OCI-LY7 (cell line): ENCODE measurements around the gene PLOD1. TPM values are rescaled to one million over a fixed set of nuclear protein-coding genes. Genes with fewer than 3 reads are reported as not detected.

ENCODE experiments used
- BruUV-seq: library from RNA; stranded (reverse); fragments of 400-500 nt; replicated peaks from 2 replicates; lab custom pipeline; 2021; lab: Mats Ljungman, UMichigan
- CTCF ChIA-PET: fragments of 300-600 bp; sonication (Branson Sonifier 250); formaldehyde crosslinking; loops from one replicate; lab custom pipeline; 2022; ENCODE audit warnings: antibody characterized with exemption; ENCODE audit not compliant: unreplicated experiment; lab: Charles Lee
- POLR2A ChIA-PET: fragments of 300-600 bp; sonication (Branson Sonifier 250); formaldehyde crosslinking; loops from one replicate; lab custom pipeline; 2022; ENCODE audit warnings: antibody characterized with exemption; lab: Charles Lee
- DNase-seq: peaks from one replicate; pipeline ENCODE4 v3.0.0-alpha.2; 2015; ENCODE audit warnings: low spot score
- H2AFZ ChIP-seq: fragments of 200-600 bp; sonication (generic), shearing (Covaris generic); 2 replicates; pipeline ENCODE4 v1.6.1; 2014; ENCODE audit warnings: mild to moderate bottlenecking, antibody characterized with exemption, low read length, moderate library complexity
- H3K27ac ChIP-seq: fragments of 200-600 bp; sonication (generic); 2 replicates; pipeline ENCODE4 v1.5.1; 2014; ENCODE audit warnings: mixed run types, low read depth, mild to moderate bottlenecking, moderate library complexity, low read length, inconsistent platforms; ENCODE audit not compliant: poor library complexity, severe bottlenecking
- H3K36me3 ChIP-seq: fragments of 200-600 bp; sonication (generic); 2 replicates; pipeline ENCODE4 v1.6.1; 2014; ENCODE audit warnings: mild to moderate bottlenecking, antibody characterized with exemption, low read length, moderate library complexity, mixed read lengths; ENCODE audit not compliant: insufficient read depth
- H3K4me1 ChIP-seq: fragments of 200-600 bp; sonication (generic); 2 replicates; pipeline ENCODE4 v1.5.1; 2014; ENCODE audit warnings: mild to moderate bottlenecking, low read length; ENCODE audit not compliant: insufficient read depth, poor library complexity, severe bottlenecking
- H3K4me2 ChIP-seq: fragments of 200-600 bp; sonication (generic); 2 replicates; pipeline ENCODE4 v1.6.1; 2014; ENCODE audit warnings: mild to moderate bottlenecking, low read length
- H3K4me3 ChIP-seq: fragments of 200-600 bp; sonication (generic); 2 replicates; pipeline ENCODE4 v1.5.1; 2014; ENCODE audit warnings: mild to moderate bottlenecking, low read depth, low read length; ENCODE audit not compliant: poor library complexity, severe bottlenecking
- H3K79me2 ChIP-seq: fragments of 200-600 bp; sonication (generic); 2 replicates; pipeline ENCODE4 v1.6.1; 2016; ENCODE audit warnings: low read depth, mild to moderate bottlenecking, low read length, moderate library complexity, mixed read lengths; ENCODE audit not compliant: insufficient read depth
- H3K9me2 ChIP-seq: fragments of 200-600 bp; sonication (generic); 2 replicates; pipeline ENCODE4 v1.6.1; 2016; ENCODE audit warnings: mild to moderate bottlenecking, low read length, mixed read lengths; ENCODE audit not compliant: insufficient read depth
- H3K9me3 ChIP-seq: fragments of 200-600 bp; sonication (generic); 2 replicates; pipeline ENCODE4 v1.6.1; 2014; ENCODE audit warnings: mild to moderate bottlenecking, mixed run types, low read length, mixed read lengths
- H4K20me1 ChIP-seq: fragments of 200-600 bp; sonication (generic); 2 replicates; pipeline ENCODE4 v1.6.1; 2014; ENCODE audit warnings: mild to moderate bottlenecking, antibody characterized with exemption, low read length, moderate library complexity, mixed read lengths; ENCODE audit not compliant: insufficient read depth
- EZH2phosphoT487 ChIP-seq: fragments of 200-600 bp; sonication (generic); IDR thresholded peaks from 2 replicates; pipeline ENCODE4 v1.6.1; 2018; ENCODE audit warnings: low read depth, borderline replicate concordance, mild to moderate bottlenecking, mixed run types, antibody characterized with exemption, low read length, moderate library complexity, mixed read lengths
- intact Hi-C: fragments of 100-400 bp; cut with micrococcal nuclease; formaldehyde crosslinking; loops from one replicate; pipeline ENCODE4 v1.10.0; 2022; ENCODE audit not compliant: unreplicated experiment
- total RNA-seq, 2 experiments: library from RNA; depleted of rRNA in 1 of 2; stranded (reverse); fragments of >200 nt in 1 of 2; shearing (Covaris generic) in 1 of 2; gene quantifications; 2 replicates each; pipeline ENCODE4 v1.2.3, GENCODE V29; 2014 to 2022
- TF ChIP-seq, protein P1 (sequence below): fragments of 200-600 bp; sonication (generic); conservative IDR thresholded peaks from 2 replicates; pipeline ENCODE4 v1.5.1; 2014; ENCODE audit warnings: mild to moderate bottlenecking, antibody characterized with exemption, low read length, moderate library complexity, mixed read lengths

Gene PLOD1
- total RNA-seq, 2 experiments from 2014 or later, result 11.3 to 11.7 TPM

DNA sequence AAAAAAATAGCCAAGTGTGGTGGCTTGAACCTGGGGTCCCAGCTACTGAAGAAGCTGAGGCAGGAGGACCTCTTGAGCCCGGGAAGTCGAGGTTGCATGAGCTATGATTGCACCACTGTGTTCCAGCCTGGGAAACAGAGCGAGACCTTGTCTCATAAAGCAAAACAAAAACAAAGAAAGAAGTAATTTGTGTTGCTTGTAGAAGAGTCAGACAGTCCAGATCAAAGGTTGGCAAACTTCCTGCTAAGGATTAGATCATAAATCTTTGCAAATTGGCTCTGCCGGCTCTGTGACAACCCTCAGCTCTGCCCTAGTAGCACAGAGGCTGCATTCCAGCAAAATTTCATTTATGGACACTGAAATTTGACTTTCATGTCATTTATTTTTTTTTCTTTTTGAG, 26.7 kb downstream of the PLOD1 start:
- BruUV-seq, result no TSS peak
- ChIA-PET POLR2A (no interaction called here), CTCF (no interaction called here)
- Histone ChIP-seq H3K4me3 (no peak overlapping the region), H2AFZ (no peak overlapping the region), H4K20me1 (no peaks in the 10 kb centered on the region), H3K27ac (no peak overlapping the region), H3K79me2 (no peaks in the 10 kb centered on the region), H3K9me2 (no peaks in the 10 kb centered on the region), H3K36me3 (no peaks in the 10 kb centered on the region), H3K4me2 (no peak overlapping the region), H3K9me3 (no peaks in the 10 kb centered on the region), H3K4me1 (no peaks in the 10 kb centered on the region)
- intact Hi-C loops, result loop anchor here (10.0 kb wide), 1 partner anchor 306 kb away; the partner anchor contains the start of genes FBXO2 and FBXO44
- TF ChIP-seq, protein P1, sequence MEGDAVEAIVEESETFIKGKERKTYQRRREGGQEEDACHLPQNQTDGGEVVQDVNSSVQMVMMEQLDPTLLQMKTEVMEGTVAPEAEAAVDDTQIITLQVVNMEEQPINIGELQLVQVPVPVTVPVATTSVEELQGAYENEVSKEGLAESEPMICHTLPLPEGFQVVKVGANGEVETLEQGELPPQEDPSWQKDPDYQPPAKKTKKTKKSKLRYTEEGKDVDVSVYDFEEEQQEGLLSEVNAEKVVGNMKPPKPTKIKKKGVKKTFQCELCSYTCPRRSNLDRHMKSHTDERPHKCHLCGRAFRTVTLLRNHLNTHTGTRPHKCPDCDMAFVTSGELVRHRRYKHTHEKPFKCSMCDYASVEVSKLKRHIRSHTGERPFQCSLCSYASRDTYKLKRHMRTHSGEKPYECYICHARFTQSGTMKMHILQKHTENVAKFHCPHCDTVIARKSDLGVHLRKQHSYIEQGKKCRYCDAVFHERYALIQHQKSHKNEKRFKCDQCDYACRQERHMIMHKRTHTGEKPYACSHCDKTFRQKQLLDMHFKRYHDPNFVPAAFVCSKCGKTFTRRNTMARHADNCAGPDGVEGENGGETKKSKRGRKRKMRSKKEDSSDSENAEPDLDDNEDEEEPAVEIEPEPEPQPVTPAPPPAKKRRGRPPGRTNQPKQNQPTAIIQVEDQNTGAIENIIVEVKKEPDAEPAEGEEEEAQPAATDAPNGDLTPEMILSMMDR, result no peak
- no peak for TF ChIP-seq EZH2phosphoT487
- no peak for DNase-seq

DNA sequence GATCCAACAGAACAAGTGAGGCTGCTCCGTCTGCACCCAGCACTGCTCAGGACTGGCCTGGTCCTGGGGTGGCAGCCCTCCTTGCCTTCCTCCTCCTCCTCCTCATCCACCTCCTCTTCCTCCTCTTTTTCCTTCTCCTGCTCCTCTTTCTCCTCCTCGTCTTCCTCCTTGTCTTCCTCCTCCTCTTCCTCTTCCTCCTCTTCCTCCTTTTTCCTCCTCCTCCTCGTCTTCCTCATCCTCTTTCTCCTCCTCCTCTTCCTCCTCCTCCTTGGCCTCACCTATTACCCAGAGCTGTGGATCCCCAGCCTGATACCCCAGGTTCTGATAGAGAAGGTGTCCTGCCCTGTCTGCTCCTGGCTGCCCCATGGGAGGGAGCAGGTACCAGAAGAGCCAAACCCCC, 29.1 kb downstream of the PLOD1 start:
- DNase-seq, result no peak
- POLR2A ChIA-PET, result no interaction called here
- Histone ChIP-seq H3K4me1 (no peaks in the 10 kb centered on the region), H3K9me3 (no peaks in the 10 kb centered on the region), H3K4me3 (no peak overlapping the region), H3K27ac (no peak overlapping the region), H3K4me2 (no peak overlapping the region), H4K20me1 (no peaks in the 10 kb centered on the region), H2AFZ (no peak overlapping the region), H3K79me2 (no peaks in the 10 kb centered on the region), H3K9me2 (no peaks in the 10 kb centered on the region), H3K36me3 (no peaks in the 10 kb centered on the region)
- intact Hi-C loops, result loop anchor here (10.0 kb wide), 1 partner anchor 309 kb away; the partner anchor contains the start of genes FBXO2 and FBXO44
- TF ChIP-seq, protein P1, result no peak
- no peak for TF ChIP-seq EZH2phosphoT487
- CTCF ChIA-PET, result no interaction called here
- no TSS peak for BruUV-seq

DNA sequence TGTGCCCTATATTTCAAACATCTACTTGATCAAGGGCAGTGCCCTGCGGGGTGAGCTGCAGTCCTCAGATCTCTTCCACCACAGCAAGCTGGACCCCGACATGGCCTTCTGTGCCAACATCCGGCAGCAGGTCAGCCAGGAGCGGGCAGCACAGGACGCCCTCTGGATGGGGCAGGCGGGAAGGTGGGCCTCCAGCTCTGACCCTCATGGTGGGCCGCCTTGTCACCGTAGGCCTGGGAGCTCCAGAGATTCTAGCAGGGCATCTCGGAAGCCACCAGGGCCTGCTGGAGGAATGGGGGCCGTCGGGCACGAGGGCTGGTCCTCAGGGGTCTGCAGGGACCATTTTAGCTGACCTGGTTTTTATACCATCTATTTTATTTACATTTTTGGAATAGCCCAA, 30.1 kb downstream of the PLOD1 start:
- Histone ChIP-seq H4K20me1 (no peaks in the 10 kb centered on the region), H3K4me1 (no peaks in the 10 kb centered on the region), H3K9me2 (no peaks in the 10 kb centered on the region), H3K79me2 (no peaks in the 10 kb centered on the region), H3K4me2 (no peak overlapping the region), H3K36me3 (no peaks in the 10 kb centered on the region), H3K9me3 (no peaks in the 10 kb centered on the region), H3K27ac (no peak overlapping the region), H2AFZ (no peak overlapping the region), H3K4me3 (no peak overlapping the region)
- intact Hi-C loops, result loop anchor here (10.0 kb wide), 1 partner anchor 310 kb away; the partner anchor contains the start of genes FBXO2 and FBXO44
- TF ChIP-seq EZH2phosphoT487, result no peak
- TF ChIP-seq, protein P1, result no peak
- ChIA-PET POLR2A (no interaction called here), CTCF (no interaction called here)
- no TSS peak for BruUV-seq
- no peak for DNase-seq
